NCI-H82 treated with DMSO at 0.1 percent for 48 hours (cell line): ENCODE data around the gene CFAP65.

ENCODE experiments used
- DNase-seq: peaks from one replicate; lab custom pipeline; 2025; ENCODE audit not compliant: unreplicated experiment; lab: John Stamatoyannopoulos, UW

Gene CFAP65

GRCh38 chr2:218979846-218980734, 61.2 kb downstream of the CFAP65 start:
- peak; percentile 79 for DNase-seq

GRCh38 chr2:218975060-218975777, 66.1 kb downstream of the CFAP65 start:
- no peak for DNase-seq

DNA sequence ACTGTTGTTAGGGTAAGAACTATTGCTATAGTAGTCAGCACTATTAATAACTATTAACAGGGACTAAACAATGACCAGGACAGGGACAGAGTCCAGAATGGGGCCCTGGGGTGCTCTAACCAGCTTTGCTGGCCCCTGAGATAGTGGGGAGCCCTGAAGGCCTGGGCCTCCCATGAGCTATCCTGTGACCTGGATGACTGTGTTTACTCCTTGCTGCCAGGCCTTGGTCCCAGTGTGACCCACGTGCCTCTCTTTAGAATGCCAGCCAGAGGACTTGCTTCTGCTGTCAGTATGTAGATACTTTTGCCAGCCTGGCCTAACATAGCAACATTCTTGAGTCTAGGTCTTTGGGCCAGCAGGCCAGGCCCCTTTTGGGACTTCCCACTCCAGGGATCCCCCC, 70.4 kb downstream of the CFAP65 start:
- no peak for DNase-seq

- DNase-seq, result peak; percentile 75
These were observed 77.1 kb downstream of the CFAP65 start for GRCh38 chr2:218964041-218964771.

- DNase-seq, result peak; percentile 97
These were observed 77.7 kb downstream of the CFAP65 start for GRCh38 chr2:218963601-218964000.

DNA sequence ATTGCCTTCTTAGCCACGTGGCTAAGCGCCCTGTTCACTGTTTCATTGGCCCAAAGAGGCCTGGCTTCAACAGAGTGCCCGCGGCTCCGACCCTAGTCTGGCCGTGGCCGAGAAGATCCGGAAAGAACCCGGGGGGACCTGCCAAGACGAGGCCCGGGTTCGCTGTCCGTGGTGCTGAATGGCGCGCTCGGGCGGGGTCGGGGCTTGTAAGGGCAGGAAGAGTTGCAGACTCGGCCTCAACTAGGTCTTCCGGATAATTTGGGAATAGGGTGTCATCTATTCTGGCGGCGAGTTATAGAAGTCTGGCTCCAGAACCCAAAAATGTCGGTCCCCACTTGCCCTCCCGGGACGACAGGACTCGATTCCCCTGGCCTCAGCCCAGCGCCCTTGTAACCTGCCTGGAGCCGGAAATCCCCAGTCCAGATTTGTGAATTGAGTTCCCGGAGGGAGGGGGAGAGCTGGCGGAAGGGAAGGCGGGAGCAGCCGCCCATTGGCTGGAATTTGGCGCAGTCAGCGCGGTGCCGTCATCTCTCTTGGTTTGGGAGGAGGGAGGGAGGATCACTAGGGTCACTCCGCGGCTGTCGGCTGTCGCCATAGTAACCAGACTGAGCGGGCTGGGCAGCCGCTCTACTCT, 78.3 kb downstream of the CFAP65 start:
- DNase-seq, result peak; percentile 98

GRCh38 chr2:218961651-218962570, 79.4 kb downstream of the CFAP65 start:
- DNase-seq, result peak; percentile 40

GRCh38 chr2:218961229-218961628, 80.1 kb downstream of the CFAP65 start:
- no peak for DNase-seq

DNA sequence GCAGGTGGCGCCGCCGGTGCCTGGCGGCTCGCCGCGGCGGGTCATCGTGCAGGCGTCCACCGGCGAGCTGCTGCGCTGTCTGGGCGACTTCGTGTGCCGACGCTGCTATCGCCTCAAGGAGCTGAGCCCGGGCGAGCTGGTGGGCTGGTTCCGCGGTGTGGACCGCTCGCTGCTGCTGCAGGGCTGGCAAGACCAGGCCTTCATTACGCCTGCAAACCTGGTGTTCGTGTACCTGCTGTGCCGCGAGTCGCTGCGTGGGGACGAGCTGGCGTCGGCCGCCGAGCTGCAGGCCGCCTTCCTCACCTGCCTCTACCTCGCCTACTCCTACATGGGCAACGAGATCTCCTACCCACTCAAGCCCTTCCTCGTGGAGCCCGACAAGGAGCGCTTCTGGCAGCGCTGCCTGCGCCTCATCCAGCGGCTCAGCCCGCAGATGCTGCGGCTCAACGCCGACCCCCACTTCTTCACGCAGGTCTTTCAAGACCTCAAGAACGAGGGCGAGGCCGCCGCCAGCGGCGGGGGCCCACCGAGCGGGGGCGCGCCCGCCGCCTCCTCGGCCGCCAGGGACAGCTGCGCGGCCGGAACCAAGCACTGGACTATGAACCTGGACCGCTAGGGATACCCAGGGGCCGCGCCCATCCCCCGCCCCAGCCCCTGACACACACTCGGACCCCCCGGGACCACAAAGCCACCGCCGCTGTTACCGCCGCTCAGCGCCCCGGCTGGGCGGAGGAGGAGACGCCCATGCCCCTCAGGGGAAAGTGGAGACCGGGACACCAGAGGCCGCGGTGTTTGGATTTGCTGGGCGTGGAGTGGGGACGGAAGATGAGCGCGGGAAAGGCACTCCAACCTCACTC, 80.8 kb downstream of the CFAP65 start:
- DNase-seq, result no peak

DNA sequence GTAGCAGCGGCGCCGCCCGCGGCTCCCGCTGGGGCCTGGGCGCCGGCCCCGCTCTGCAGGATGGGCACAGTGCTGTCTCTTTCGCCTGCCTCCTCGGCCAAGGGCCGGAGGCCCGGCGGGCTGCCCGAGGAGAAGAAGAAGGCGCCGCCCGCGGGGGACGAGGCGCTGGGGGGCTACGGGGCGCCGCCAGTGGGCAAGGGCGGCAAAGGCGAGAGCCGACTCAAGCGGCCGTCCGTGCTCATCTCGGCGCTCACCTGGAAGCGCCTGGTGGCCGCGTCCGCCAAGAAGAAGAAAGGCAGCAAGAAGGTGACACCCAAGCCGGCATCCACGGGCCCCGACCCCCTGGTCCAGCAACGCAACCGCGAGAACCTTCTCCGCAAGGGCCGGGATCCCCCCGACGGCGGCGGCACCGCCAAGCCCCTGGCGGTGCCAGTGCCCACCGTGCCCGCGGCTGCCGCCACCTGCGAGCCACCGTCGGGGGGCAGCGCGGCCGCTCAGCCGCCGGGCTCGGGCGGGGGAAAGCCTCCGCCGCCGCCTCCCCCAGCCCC, 81.5 kb downstream of the CFAP65 start:
- DNase-seq, result no peak

DNA sequence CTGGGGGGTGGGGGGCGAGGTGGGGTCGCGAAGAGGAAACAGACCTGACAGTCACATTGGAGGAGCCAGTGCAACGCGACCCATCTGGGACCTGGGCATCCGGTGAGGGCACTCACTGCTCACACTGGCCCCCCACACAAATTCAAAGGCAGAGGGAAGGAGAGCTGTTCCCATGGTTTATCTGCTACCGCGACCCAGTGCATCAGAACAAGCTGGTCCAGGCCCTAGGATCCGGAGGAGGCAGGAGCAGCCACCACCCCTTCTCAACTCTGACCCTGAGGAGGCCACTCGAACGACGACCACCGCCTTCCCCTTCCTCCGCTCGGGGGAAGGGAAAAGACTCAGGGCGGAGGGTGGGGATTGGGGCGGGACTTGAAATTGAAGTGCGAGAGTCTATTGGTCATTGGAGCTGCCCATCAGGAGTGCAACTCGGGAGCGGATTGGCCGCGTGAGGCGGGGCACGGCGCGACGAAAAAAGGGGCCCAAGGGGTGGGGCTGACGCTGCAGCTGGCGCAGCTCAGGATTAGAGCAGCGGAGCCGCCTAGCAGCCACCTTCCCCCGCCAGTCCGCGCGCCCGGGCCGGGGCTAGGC, 82.1 kb downstream of the CFAP65 start, which contains the start of gene CDK5R2:
Gene CDK5R2 (plus strand): TSS at position 526 of the 591 bp plus-strand sequence. CDS start 155 bp downstream, outside the sequence.
- DNase-seq, result peak; percentile 88

DNA sequence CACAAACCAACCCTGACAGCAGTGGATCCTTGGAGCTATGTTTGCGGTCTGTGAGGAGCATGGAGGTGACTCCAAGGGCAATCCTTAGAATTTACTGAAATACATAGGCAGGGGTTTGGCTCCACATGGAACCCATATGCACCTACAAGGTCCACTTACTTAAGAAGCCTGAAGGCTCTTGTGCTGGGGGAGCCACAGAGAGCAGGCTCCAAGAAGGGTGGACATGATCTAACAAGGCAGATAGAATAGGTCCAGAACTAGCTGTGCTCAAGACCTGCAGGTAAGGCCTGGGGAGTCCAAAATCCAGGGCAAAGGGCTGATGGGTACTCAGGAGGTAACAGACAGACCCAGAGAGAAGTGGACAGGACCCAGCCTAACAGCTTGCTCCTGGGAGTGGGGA, 83.0 kb downstream of the CFAP65 start:
- no peak for DNase-seq

DNA sequence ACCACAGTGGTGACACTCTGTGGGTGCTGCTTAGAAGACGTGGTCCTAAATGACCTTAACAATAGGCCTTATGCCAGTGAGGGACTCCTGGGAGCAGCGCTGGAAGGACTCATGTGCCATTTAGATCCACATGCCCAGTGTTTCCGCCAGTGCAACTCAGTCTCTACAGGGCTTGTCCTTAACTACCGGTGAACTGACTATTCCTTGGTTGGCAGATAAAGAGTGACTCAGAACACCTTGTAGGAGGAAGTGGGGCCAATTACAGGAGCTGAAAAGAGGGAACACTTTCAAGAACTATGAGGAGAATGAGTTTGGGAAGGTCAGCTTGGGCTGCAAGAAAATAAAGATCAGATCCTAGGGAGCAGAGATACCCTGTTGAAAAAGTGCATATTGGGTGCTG, 83.6 kb downstream of the CFAP65 start:
- DNase-seq, result no peak

DNA sequence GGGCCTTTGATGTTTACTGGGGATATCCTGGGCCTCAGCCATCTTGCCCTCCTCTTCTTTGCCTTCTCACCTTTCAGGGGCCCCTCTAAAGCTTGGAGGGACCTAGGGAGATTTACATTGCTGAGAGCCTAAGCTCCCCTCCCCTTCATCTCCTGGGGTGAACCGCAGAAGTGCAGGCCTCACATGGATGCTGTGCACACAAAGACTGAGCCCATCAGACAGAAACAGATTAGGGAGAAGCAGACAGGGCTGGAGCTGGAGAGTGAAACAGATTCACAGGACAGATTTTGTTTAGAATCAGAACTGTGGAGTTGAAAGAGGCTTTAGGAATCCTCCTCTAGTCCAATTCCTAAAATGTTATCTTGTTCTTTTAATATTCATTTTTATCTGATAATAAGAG, 85.3 kb downstream of the CFAP65 start:
- no peak for DNase-seq

DNA sequence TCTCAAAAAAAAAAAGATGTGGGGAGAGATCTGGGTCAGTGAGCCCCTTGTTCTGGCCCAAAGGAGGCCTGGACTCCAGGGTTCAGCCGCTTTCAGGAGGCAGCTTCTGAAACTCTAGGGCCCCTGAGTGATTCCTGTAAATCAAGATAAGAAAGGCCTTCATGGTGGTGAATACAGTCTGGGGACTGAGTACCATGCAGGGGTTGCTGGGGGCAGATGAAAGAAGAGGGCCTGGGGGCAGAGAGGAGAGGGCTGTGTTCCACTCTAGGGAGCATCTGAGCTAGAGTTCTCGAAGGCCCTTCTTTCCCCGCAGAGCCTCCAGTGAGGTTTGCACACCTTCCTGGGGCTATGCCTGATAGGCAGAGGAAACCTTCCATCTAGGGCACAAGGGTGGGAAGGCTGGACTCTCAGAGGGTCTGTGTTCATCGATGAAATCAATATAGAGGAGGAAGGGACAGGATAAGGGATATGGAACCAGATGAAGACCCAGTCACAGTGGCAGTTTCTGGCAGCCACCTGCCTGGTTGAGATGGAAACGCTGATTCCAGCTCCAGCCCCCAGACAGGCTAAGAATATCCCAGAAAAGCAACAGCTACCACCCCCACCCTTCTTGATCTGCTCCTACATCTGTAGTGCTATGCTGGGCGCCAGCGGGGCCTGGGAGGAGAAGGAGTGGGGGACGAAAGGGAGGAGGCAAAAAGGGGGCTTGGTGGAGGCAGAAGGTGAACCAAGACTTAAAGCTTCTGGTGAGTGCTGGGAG, 86.6 kb downstream of the CFAP65 start:
- no peak for DNase-seq

- DNase-seq, result no peak
These were observed 87.9 kb downstream of the CFAP65 start for GRCh38 chr2:218953366-218953954.
